HepG2 (cell line): ENCODE results near the gene BRCA1. TPM values are rescaled to one million over a fixed set of nuclear protein-coding genes. Genes with fewer than 3 reads are reported as not detected.

ENCODE experiments used
- AHR ChIP-seq: IDR thresholded peaks from 2 replicates; pipeline ENCODE4 v1.6.1; 2018; ENCODE audit warnings: missing genetic modification reagents, missing compliant biosample characterization
- BORCS8-MEF2B ChIP-seq: sonication (generic); formaldehyde crosslinking; IDR thresholded peaks from 2 replicates; pipeline ENCODE4 v1.8.0; 2022; ENCODE audit warnings: mild to moderate bottlenecking, missing genetic modification reagents
- CAMTA2 ChIP-seq: sonication (generic); formaldehyde crosslinking; IDR thresholded peaks from 2 replicates; pipeline ENCODE4 v1.4.0; 2020; ENCODE audit warnings: mild to moderate bottlenecking, missing genetic modification reagents, borderline replicate concordance
- EED ChIP-seq: sonication (generic); formaldehyde crosslinking; IDR thresholded peaks from 2 replicates; pipeline ENCODE4 v1.5.0; 2020; ENCODE audit warnings: mild to moderate bottlenecking, missing genetic modification reagents
- ELF4 ChIP-seq: sonication (generic); formaldehyde crosslinking; IDR thresholded peaks from 2 replicates; pipeline ENCODE4 v1.5.0; 2020; ENCODE audit warnings: missing genetic modification reagents, mild to moderate bottlenecking, moderate library complexity, borderline replicate concordance
- LRRFIP1 ChIP-seq: sonication (generic); formaldehyde crosslinking; conservative IDR thresholded peaks from 2 replicates; pipeline ENCODE4 v1.4.0; 2020; ENCODE audit warnings: missing genetic modification reagents
- MIER2 ChIP-seq: IDR thresholded peaks from 2 replicates; pipeline ENCODE4 v1.6.1; 2016; ENCODE audit warnings: missing biosample characterization, missing genetic modification reagents
- PHB2 ChIP-seq: fragments of 450-650 bp; IDR thresholded peaks from 2 replicates; pipeline ENCODE4 v1.6.1; 2018; ENCODE audit not compliant: partially characterized antibody
- TBL1XR1 ChIP-seq: fragments of 150-350 bp; IDR thresholded peaks from 2 replicates; pipeline ENCODE4 v1.6.1; 2014; ENCODE audit warnings: borderline replicate concordance, low read length; ENCODE audit not compliant: partially characterized antibody
- TEAD2 ChIP-seq: sonication (generic); formaldehyde crosslinking; IDR thresholded peaks from 2 replicates; pipeline ENCODE4 v1.9.0; 2021; ENCODE audit warnings: missing genetic modification reagents
- TOPORS ChIP-seq: sonication (generic); formaldehyde crosslinking; IDR thresholded peaks from 2 replicates; pipeline ENCODE4 v1.8.0; 2023; ENCODE audit warnings: mild to moderate bottlenecking, missing genetic modification reagents
- ZBTB49 ChIP-seq: sonication (generic); formaldehyde crosslinking; IDR thresholded peaks from 2 replicates; pipeline ENCODE4 v1.4.0; 2020; ENCODE audit warnings: missing genetic modification reagents, borderline replicate concordance
- ZNF101 ChIP-seq: sonication (generic); formaldehyde crosslinking; IDR thresholded peaks from 2 replicates; pipeline ENCODE4 v1.4.0; 2020; ENCODE audit warnings: mild to moderate bottlenecking, low read depth, missing genetic modification reagents, borderline replicate concordance
- ZNF256 ChIP-seq: sonication (generic); formaldehyde crosslinking; conservative IDR thresholded peaks from 2 replicates; pipeline ENCODE4 v1.4.0; 2020; ENCODE audit warnings: missing genetic modification reagents
- ZNF503 ChIP-seq: sonication (generic); formaldehyde crosslinking; IDR thresholded peaks from 2 replicates; pipeline ENCODE4 v1.4.0; 2020; ENCODE audit warnings: missing genetic modification reagents
- ZNF572 ChIP-seq: sonication (generic); formaldehyde crosslinking; IDR thresholded peaks from 2 replicates; pipeline ENCODE4 v1.5.1; 2020; ENCODE audit warnings: mild to moderate bottlenecking, missing genetic modification reagents
- ZNF597 ChIP-seq: sonication (generic); formaldehyde crosslinking; IDR thresholded peaks from 2 replicates; pipeline ENCODE4 v1.5.0; 2020; ENCODE audit warnings: missing genetic modification reagents
- ZNF639 ChIP-seq: conservative IDR thresholded peaks from 2 replicates; pipeline ENCODE4 v1.6.1; 2018; ENCODE audit warnings: missing genetic modification reagents
- ZNF713 ChIP-seq: sonication (generic); formaldehyde crosslinking; IDR thresholded peaks from 2 replicates; pipeline ENCODE4 v1.4.0; 2020; ENCODE audit warnings: mild to moderate bottlenecking, missing genetic modification reagents
- ZNF792 ChIP-seq: IDR thresholded peaks from 2 replicates; pipeline ENCODE4 v1.6.1; 2016
- polyA plus RNA-seq, 8 experiments: library from polyadenylated mRNA; depleted of rRNA in 3 of 8; stranded (reverse) in 7 of 8; unstranded in 1 of 8; fragments of >200 nt; fragmentation: Illumina TruSeq in 4 of 8; extraction: Trizol in 4 of 8; gene quantifications; 2 replicates each; pipeline versions ENCODE4 v1.2.1 to v1.2.3, GENCODE V29; 2011 to 2016; ENCODE audit warnings: low read depth in 4 of 8, missing spikeins in 1 of 8, mixed read lengths in 1 of 8; ENCODE audit not compliant: insufficient read depth in 1 of 8
- total RNA-seq, 5 experiments: library from RNA; depleted of rRNA; stranded (reverse); fragments of >200 nt; fragmentation: Illumina TruSeq; extraction: Trizol; gene quantifications; 2 replicates each; pipeline ENCODE4 v1.2.3, GENCODE V29; 2016; ENCODE audit warnings: low read depth in 1 of 5

Gene BRCA1
- total and polyA plus RNA-seq, 2 of the 13 experiments (the other 11 are each of a cell fraction or from before 2014, with no cell fraction given) = 13.3 to 37.5 TPM

- TF ChIP-seq ZNF597 (CRISPR knock-in tag) (no peak), EED (CRISPR knock-in tag) (no peak), TOPORS (CRISPR knock-in tag) (no peak), MIER2 (CRISPR knock-in tag) (0 out of 2 replicates have a peak, but pooled peaks have one; percentile 7), ZBTB49 (CRISPR knock-in tag) (no peak), ZNF639 (CRISPR knock-in tag) (peak; percentile 46; the same call in 1 of the 2 replicates), TBL1XR1 (peak; percentile 71), ZNF256 (CRISPR knock-in tag) (no peak), TEAD2 (no peak), ZNF713 (CRISPR knock-in tag) (no peak), ZNF792 (CRISPR knock-in tag) (peak; percentile 79), ZNF572 (CRISPR knock-in tag) (no peak), LRRFIP1 (no peak), ZNF101 (CRISPR knock-in tag) (no peak), AHR (CRISPR knock-in tag) (no peak; the same call in 1 of the 2 replicates), PHB2 (no peak), ELF4 (CRISPR knock-in tag) (peak; percentile 50), BORCS8-MEF2B (no peak), CAMTA2 (CRISPR knock-in tag) (0 out of 2 replicates have a peak, but pooled peaks have one; percentile 18), ZNF503 (CRISPR knock-in tag) (no peak; the same call in 1 of the 2 replicates)
Observed at GRCh38 chr17:43170766-43171585, 45.8 kb upstream of the BRCA1 start, which contains the start of gene NBR1 (continued).
